Right lobe of liver (tissue), 6 donors: Measurements from ENCODE around the gene ZBTB49. TPM values are rescaled to one million over a fixed set of nuclear protein-coding genes. Genes with fewer than 3 reads are reported as not detected.

Experiments
- ATAC-seq, 4 donors: fragments of 200-7000 bp; cut with Tn5 transposase; one replicate each; pipeline ENCODE4 v1.9.1; 2020; ENCODE audit warnings: mild to moderate bottlenecking in 4 of 4, moderate library complexity in 4 of 4
- DNase-seq, 3 donors: peaks; one replicate each; pipeline ENCODE4 v3.0.0-alpha.2; 2020
- H3K27ac ChIP-seq, 3 donors: fragments of 200-600 bp; one replicate each; pipeline ENCODE4 v1.8.0; 2022
- H3K27me3 ChIP-seq, 2 donors: fragments of 200-600 bp; one replicate each; pipeline ENCODE4 v1.8.0; 2022
- H3K36me3 ChIP-seq, 4 donors: fragments of 200-600 bp; sonication (generic) in 1 of 4; one replicate each; pipeline versions ENCODE4 v1.5.1 to v1.8.0; 2017 to 2022; ENCODE audit warnings: control low read depth in 1 of 4
- H3K4me1 ChIP-seq, 4 donors: fragments of 200-600 bp; sonication (generic) in 1 of 4; one replicate each; pipeline versions ENCODE4 v1.5.1 to v1.8.0; 2017 to 2022; ENCODE audit warnings: control low read depth in 1 of 4
- H3K4me3 ChIP-seq, 3 donors: fragments of 200-600 bp; one replicate each; pipeline ENCODE4 v1.8.0; 2022
- H3K9me3 ChIP-seq, 4 donors: fragments of 200-600 bp; sonication (generic) in 1 of 4; one replicate each; pipeline versions ENCODE4 v1.5.1 to v1.8.0; 2017 to 2022; ENCODE audit warnings: control low read depth in 1 of 4
- POLR2A ChIP-seq: fragments of 450-650 bp; IDR thresholded peaks from one replicate; pipeline ENCODE4 v1.6.1; 2017; ENCODE audit warnings: antibody characterized with exemption, mild to moderate bottlenecking
- WGBS: methylation state at CpG from one replicate; pipeline ENCODE4 v1.1.6; 2018; ENCODE audit warnings: low coverage, low lambda C conversion rate; ENCODE audit not compliant: insufficient coverage; ENCODE audit errors: missing lambda C conversion rate; 5-methylcytosine and 5-hydroxymethylcytosine counted together
- intact Hi-C, 2 donors: fragments of 100-400 bp; cut with DNase I; formaldehyde crosslinking; loops; one replicate each; pipeline versions ENCODE4 v1.11.2 to v1.14.1; 2022
- total RNA-seq, 6 experiments: library from RNA; depleted of rRNA in 2 of 6; stranded (reverse); fragments of >200 nt in 2 of 6; fragmentation: NEBNext Ultra II Directional in 3 of 6; extraction: Animal tissue kit (Norgen Biotek cat#: 25700) in 3 of 6; gene quantifications; one replicate each; pipeline versions ENCODE4 v1.1.0 to v1.2.4, GENCODE V29; 2016 to 2023
- TF ChIP-seq, protein P1 (sequence below), 4 donors: fragments of 200-600 bp in 3 of 4; fragments of 450-650 bp in 1 of 4; IDR thresholded peaks; one replicate each; pipeline versions ENCODE4 v1.5.1 to v1.8.0; 2016 to 2022; ENCODE audit warnings: antibody characterized with exemption in 4 of 4, mild to moderate bottlenecking in 2 of 4
- donor health status: DM: no; HTN: yes; CAD: no.
- donor health status: DM: no; HTN: no; CAD: no.
- donor health status: DM: no; HTN: no; CAD: no.
- donor health status: DM: no; HTN: yes; CAD: no.
- donor health status: DM: no; HTN: yes; CAD: no.

ZBTB49 gene
- total RNA-seq, 6 experiments from 2014 or later: 1.4 to 3.3 (median 2.5) TPM

DNA sequence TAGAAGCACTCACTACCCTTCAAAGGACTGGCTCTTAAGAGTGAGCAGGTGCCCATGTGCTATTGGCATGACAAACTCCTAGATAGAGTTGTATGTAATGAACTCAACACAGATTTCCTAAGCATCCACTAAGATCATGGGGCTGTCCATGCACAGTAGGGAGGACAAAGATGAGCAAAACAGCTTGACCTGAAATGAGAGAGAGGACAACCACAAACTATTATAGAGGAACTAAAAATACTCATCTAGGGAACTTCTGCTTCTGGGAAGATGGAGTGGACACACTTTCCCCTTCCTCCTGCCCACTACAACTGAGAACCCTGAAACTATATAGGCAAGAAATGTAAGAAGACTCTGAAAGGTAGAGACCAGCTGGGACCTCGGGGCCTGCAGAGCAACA, 21.3 kb upstream of the ZBTB49 start:
- peak in 1 of 4 donors; percentile 42 for ATAC-seq
- H3K27ac ChIP-seq: no peak overlapping the region
- no peaks in the 10 kb centered on the region for H3K27me3 ChIP-seq
- no peaks in the 10 kb centered on the region for H3K4me1 ChIP-seq
- no peak overlapping the region for H3K4me3 ChIP-seq
- no peaks in the 10 kb centered on the region for H3K9me3 ChIP-seq
- intact Hi-C loops: no loop called here
- no peak for DNase-seq
- TF ChIP-seq, protein P1, sequence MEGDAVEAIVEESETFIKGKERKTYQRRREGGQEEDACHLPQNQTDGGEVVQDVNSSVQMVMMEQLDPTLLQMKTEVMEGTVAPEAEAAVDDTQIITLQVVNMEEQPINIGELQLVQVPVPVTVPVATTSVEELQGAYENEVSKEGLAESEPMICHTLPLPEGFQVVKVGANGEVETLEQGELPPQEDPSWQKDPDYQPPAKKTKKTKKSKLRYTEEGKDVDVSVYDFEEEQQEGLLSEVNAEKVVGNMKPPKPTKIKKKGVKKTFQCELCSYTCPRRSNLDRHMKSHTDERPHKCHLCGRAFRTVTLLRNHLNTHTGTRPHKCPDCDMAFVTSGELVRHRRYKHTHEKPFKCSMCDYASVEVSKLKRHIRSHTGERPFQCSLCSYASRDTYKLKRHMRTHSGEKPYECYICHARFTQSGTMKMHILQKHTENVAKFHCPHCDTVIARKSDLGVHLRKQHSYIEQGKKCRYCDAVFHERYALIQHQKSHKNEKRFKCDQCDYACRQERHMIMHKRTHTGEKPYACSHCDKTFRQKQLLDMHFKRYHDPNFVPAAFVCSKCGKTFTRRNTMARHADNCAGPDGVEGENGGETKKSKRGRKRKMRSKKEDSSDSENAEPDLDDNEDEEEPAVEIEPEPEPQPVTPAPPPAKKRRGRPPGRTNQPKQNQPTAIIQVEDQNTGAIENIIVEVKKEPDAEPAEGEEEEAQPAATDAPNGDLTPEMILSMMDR (IDR thresholded peaks at IDR 0.05): no peak
- TF ChIP-seq POLR2A: no peak
- H3K36me3 ChIP-seq: peaks cover 0 to 19% (median 0%) of the 10 kb centered on the region in 4 donors
- WGBS: no CpG with 5 or more reads among the region's 1 CpG

DNA sequence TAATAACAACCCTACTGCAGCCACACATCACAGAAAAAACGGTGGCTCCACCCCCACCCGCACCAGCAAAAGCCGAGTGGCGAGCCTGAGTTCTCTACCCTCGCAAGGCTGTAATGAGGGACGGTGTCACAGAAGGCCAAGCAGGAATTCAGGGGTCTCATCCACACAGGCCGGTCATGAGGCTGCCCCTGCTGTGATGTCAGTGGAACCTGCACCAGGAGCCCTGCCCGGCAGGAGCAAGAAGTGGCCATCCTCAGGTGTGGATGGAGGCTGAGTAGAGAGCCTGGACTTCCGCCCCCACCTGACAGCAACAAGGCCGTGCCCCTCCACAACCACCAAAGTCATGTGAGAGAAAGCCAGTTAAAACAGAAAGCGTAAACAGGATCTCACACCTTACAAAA, 20.7 kb upstream of the ZBTB49 start:
- H3K9me3 ChIP-seq: no peaks in the 10 kb centered on the region
- ATAC-seq (peak in 2 of 4 donors; percentile 29 to 34), DNase-seq (no peak)
- no peak overlapping the region for H3K4me3 ChIP-seq
- H3K4me1 ChIP-seq: no peaks in the 10 kb centered on the region
- TF ChIP-seq, protein P1 (IDR thresholded peaks at IDR 0.05): no peak
- TF ChIP-seq POLR2A: no peak
- H3K36me3 ChIP-seq: peaks cover 0 to 24% (median 0%) of the 10 kb centered on the region in 4 donors
- H3K27ac ChIP-seq: no peak overlapping the region
- no peaks in the 10 kb centered on the region for H3K27me3 ChIP-seq
- 80% methylated on average over 2 of the region's 11 CpGs for WGBS
- intact Hi-C loops: no loop called here

DNA sequence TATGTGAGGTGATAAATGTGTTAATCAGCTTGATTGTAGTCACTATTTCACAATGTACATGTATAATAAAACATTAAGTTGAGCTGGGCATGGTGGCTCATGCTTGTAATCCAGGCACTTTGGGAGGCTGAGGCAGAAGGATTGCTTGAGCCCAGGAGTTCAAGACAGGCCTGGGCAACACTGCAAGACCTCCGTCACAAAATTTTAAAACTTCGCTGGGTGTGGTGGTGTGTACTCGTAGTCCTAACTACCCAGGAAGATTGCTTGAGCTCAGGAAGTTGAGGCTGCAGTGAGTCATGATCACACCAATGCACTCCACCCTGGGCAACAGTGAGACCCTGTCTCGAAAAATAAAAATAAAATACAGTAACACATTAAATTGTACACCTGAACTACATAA, 20.2 kb upstream of the ZBTB49 start:
- peaks cover 0 to 28% (median 0%) of the 10 kb centered on the region in 4 donors for H3K36me3 ChIP-seq
- no peaks in the 10 kb centered on the region for H3K9me3 ChIP-seq
- 91% methylated on average over 4 of the region's 4 CpGs for WGBS
- H3K4me3 ChIP-seq: no peak overlapping the region
- no peaks in the 10 kb centered on the region for H3K27me3 ChIP-seq
- intact Hi-C loops: no loop called here
- H3K4me1 ChIP-seq: no peaks in the 10 kb centered on the region
- no peak overlapping the region for H3K27ac ChIP-seq
- ATAC-seq: peak in 2 of 4 donors; percentile 25 to 42
- TF ChIP-seq, protein P1 (IDR thresholded peaks at IDR 0.05): no peak
- no peak for TF ChIP-seq POLR2A
- DNase-seq: no peak

DNA sequence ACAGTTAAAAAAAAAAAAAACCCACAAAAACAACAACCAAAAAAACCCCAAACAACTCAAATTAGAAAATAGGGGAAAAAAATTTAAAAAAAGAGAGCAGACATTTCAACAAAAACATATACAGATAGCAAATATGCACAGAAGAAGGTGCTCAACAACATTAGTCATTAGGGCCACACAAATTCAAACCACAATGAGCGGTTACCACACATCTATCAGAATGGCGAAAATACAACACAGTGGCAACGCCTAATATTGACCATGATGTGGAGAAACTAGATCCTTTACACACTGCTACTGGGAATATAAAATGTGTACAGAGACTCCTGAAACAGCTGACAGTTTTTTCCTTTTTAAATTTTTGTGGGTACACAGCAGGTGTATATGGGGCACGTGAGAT, 19.5 kb upstream of the ZBTB49 start:
- Histone ChIP-seq H3K36me3 (peaks cover 0 to 34% (median 0%) of the 10 kb centered on the region in 4 donors), H3K9me3 (no peaks in the 10 kb centered on the region), H3K27ac (no peak overlapping the region), H3K27me3 (no peaks in the 10 kb centered on the region), H3K4me1 (no peaks in the 10 kb centered on the region), H3K4me3 (no peak overlapping the region)
- DNase-seq: no peak
- TF ChIP-seq, protein P1 (IDR thresholded peaks at IDR 0.05): no peak
- TF ChIP-seq POLR2A: no peak
- ATAC-seq: no peak
- intact Hi-C loops: no loop called here
- WGBS: 79% methylated on average over 4 of the region's 4 CpGs

DNA sequence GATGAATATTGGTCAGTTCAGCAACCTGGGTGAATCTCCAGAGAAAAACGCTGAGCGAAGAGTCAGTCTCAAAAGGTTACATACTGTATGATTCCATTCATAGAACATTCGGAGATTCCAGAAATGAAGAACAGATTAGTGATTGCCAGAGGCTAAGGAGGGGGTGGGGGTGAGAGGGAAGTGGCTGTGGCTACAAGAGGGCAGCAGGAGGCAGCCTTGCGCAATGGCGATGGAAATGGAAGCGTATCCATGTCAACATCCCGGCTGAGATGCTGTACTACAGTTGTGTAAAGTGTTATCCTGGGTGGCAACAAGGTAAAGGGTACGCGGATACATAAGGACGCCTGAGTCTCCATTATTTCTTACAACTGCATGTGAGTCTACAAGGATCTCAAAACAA, 18.1 kb upstream of the ZBTB49 start:
- ATAC-seq (peak in 3 of 4 donors; percentile 31 to 45 (median 42)), DNase-seq (no peak)
- Histone ChIP-seq H3K4me3 (no peak overlapping the region), H3K36me3 (peaks cover 0 to 40% (median 0%) of the 10 kb centered on the region in 4 donors), H3K4me1 (no peaks in the 10 kb centered on the region), H3K9me3 (no peaks in the 10 kb centered on the region), H3K27me3 (no peaks in the 10 kb centered on the region), H3K27ac (no peak overlapping the region)
- 64% methylated on average over 10 of the region's 10 CpGs for WGBS
- intact Hi-C loops: no loop called here
- TF ChIP-seq POLR2A: no peak
- TF ChIP-seq, protein P1 (IDR thresholded peaks at IDR 0.05): no peak
